IMR-90 (cell line): ENCODE data around the gene CSTB. TPM values are rescaled to one million over a fixed set of nuclear protein-coding genes. Genes with fewer than 3 reads are reported as not detected.

ENCODE experiments used
- ATAC-seq: fragments of 200-7000 bp; cut with Tn5 transposase; 2 replicates; pipeline ENCODE4 v1.9.1; 2020; ENCODE audit warnings: low read depth, mild to moderate bottlenecking, moderate library complexity
- BruUV-seq: library from RNA; stranded (reverse); fragments of 400-500 nt; replicated peaks from 2 replicates; lab custom pipeline; 2021; lab: Mats Ljungman, UMichigan
- CTCF ChIA-PET: fragments of 300-600 bp; formaldehyde crosslinking; extraction: SDS; loops from one replicate; lab custom pipeline; 2021; ENCODE audit warnings: antibody characterized with exemption; lab: Yijun Ruan, JAX
- POLR2A ChIA-PET: fragments of 300-600 bp; sonication (Branson Sonifier 250); formaldehyde crosslinking; loops from one replicate; lab custom pipeline; 2022; ENCODE audit warnings: antibody characterized with exemption; ENCODE audit not compliant: unreplicated experiment; lab: Charles Lee
- DNase-seq: peaks from one replicate; pipeline ENCODE4 v3.0.0; 2013
- H2AFZ ChIP-seq: replicated peaks from 2 replicates; pipeline ENCODE3; 2013; ENCODE audit warnings: low read length, mild to moderate bottlenecking; ENCODE audit not compliant: poor library complexity
- H2AK5ac ChIP-seq: 2 replicates; pipeline ENCODE4 v1.6.1; 2013; ENCODE audit warnings: low read depth, low read length, inconsistent platforms
- H2AK9ac ChIP-seq: replicated peaks from 2 replicates; pipeline ENCODE3; 2013; ENCODE audit warnings: mild to moderate bottlenecking, low read depth, low read length, moderate library complexity; ENCODE audit not compliant: poor library complexity
- H2BK120ac ChIP-seq: 2 replicates; pipeline ENCODE4 v1.6.1; 2013; ENCODE audit warnings: low read depth, low read length, inconsistent platforms
- H2BK15ac ChIP-seq: 3 replicates; pipeline ENCODE4 v1.6.1; 2013; ENCODE audit warnings: low read depth, low read length, inconsistent platforms
- H2BK20ac ChIP-seq: 2 replicates; pipeline ENCODE4 v1.6.1; 2013; ENCODE audit warnings: low read depth, mild to moderate bottlenecking, inconsistent platforms, low read length, moderate library complexity
- H2BK5ac ChIP-seq: 2 replicates; pipeline ENCODE4 v1.6.1; 2013; ENCODE audit warnings: mild to moderate bottlenecking, low read depth, low read length, inconsistent platforms; ENCODE audit not compliant: poor library complexity, severe bottlenecking
- H3K14ac ChIP-seq: replicated peaks from 2 replicates; pipeline ENCODE4 v1.6.1; 2013; ENCODE audit warnings: low read depth, low read length, inconsistent platforms
- H3K18ac ChIP-seq: 2 replicates; pipeline ENCODE4 v1.6.1; 2013; ENCODE audit warnings: low read depth, low read length, control low read depth
- H3K23ac ChIP-seq: 2 replicates; pipeline ENCODE4 v1.6.1; 2013; ENCODE audit warnings: low read depth, low read length, inconsistent platforms
- H3K27ac ChIP-seq: 2 replicates; pipeline ENCODE4 v1.5.1; 2013; ENCODE audit warnings: mild to moderate bottlenecking, control low read depth, low read length; ENCODE audit not compliant: insufficient read depth
- H3K27me3 ChIP-seq: 2 replicates; pipeline ENCODE4 v1.6.1; 2013; ENCODE audit warnings: low read length; ENCODE audit not compliant: control insufficient read depth, insufficient read depth
- H3K36me3 ChIP-seq: 2 replicates; pipeline ENCODE4 v1.6.1; 2013; ENCODE audit warnings: low read length, mixed read lengths; ENCODE audit not compliant: control insufficient read depth, insufficient read depth
- H3K4ac ChIP-seq: 2 replicates; pipeline ENCODE4 v1.6.1; 2013; ENCODE audit warnings: low read depth, low read length, inconsistent platforms
- H3K4me1 ChIP-seq: 2 replicates; pipeline ENCODE4 v1.6.1; 2013; ENCODE audit warnings: low read length, mixed read lengths; ENCODE audit not compliant: control insufficient read depth, insufficient read depth
- H3K4me2 ChIP-seq: 2 replicates; pipeline ENCODE4 v1.6.1; 2013; ENCODE audit warnings: low read depth, mild to moderate bottlenecking, control low read depth, low read length, moderate library complexity
- H3K4me3 ChIP-seq: 2 replicates; pipeline ENCODE4 v1.5.1; 2013; ENCODE audit warnings: low read depth, mild to moderate bottlenecking, control low read depth, low read length, moderate library complexity; ENCODE audit not compliant: insufficient read depth
- H3K56ac ChIP-seq: 2 replicates; pipeline ENCODE4 v1.6.1; 2013; ENCODE audit warnings: low read length, inconsistent platforms; ENCODE audit not compliant: insufficient read depth; ENCODE audit errors: extremely low read depth
- H3K79me1 ChIP-seq, 2 experiments: 2 replicates each; pipeline ENCODE4 v1.6.1; 2013; ENCODE audit warnings: low read length in 2 of 2, inconsistent platforms in 1 of 2, low read depth in 1 of 2
- H3K9ac ChIP-seq: 2 replicates; pipeline ENCODE4 v1.6.1; 2013; ENCODE audit warnings: low read depth, low read length, control low read depth
- H3K9me1 ChIP-seq: 2 replicates; pipeline ENCODE4 v1.6.1; 2013; ENCODE audit warnings: low read length, inconsistent platforms; ENCODE audit not compliant: insufficient read depth
- H3K9me3 ChIP-seq: 2 replicates; pipeline ENCODE4 v1.6.1; 2013; ENCODE audit warnings: low read length; ENCODE audit not compliant: control insufficient read depth, insufficient read depth
- H4K20me1 ChIP-seq: 2 replicates; pipeline ENCODE4 v1.6.1; 2013; ENCODE audit warnings: low read length, inconsistent platforms; ENCODE audit not compliant: insufficient read depth
- H4K5ac ChIP-seq: 2 replicates; pipeline ENCODE4 v1.6.1; 2013; ENCODE audit warnings: mild to moderate bottlenecking, low read depth, low read length, control low read depth
- H4K8ac ChIP-seq, 2 experiments: 2 replicates each; pipeline ENCODE4 v1.6.1; 2013; ENCODE audit warnings: low read depth in 2 of 2, low read length in 2 of 2, control low read depth in 1 of 2, inconsistent platforms in 1 of 2
- H4K91ac ChIP-seq: 2 replicates; pipeline ENCODE4 v1.6.1; 2013; ENCODE audit warnings: low read depth, low read length, inconsistent platforms; ENCODE audit not compliant: insufficient read depth
- BHLHE40 ChIP-seq: fragments of 150-350 bp; IDR thresholded peaks from 2 replicates; pipeline ENCODE4 v1.6.1; 2016; ENCODE audit warnings: mild to moderate bottlenecking, low read depth, low read length
- CEBPB ChIP-seq: IDR thresholded peaks from 2 replicates; pipeline ENCODE4 v1.6.1; 2012; ENCODE audit warnings: low read depth, low read length, improper control_type of control experiment
- CHD1 ChIP-seq: IDR thresholded peaks from 2 replicates; pipeline ENCODE4 v1.6.1; 2012; ENCODE audit warnings: low read depth, low read length, improper control_type of control experiment
- CTCF ChIP-seq: conservative IDR thresholded peaks from 2 replicates; pipeline ENCODE4 v1.5.1; 2012; ENCODE audit warnings: mild to moderate bottlenecking, low read depth, low read length, improper control_type of control experiment
- ELK1 ChIP-seq: fragments of 150-350 bp; IDR thresholded peaks from 2 replicates; pipeline ENCODE4 v1.6.1; 2016; ENCODE audit warnings: low read depth, mild to moderate bottlenecking, low read length, moderate library complexity, borderline replicate concordance
- FOS ChIP-seq: fragments of 150-350 bp; IDR thresholded peaks from 2 replicates; pipeline ENCODE4 v1.6.1; 2016; ENCODE audit warnings: low read depth, low read length
- MAFK ChIP-seq: IDR thresholded peaks from 2 replicates; pipeline ENCODE4 v1.6.1; 2012; ENCODE audit warnings: low read depth, low read length, improper control_type of control experiment
- MAZ ChIP-seq: IDR thresholded peaks from 2 replicates; pipeline ENCODE4 v1.6.1; 2012; ENCODE audit warnings: low read depth, mild to moderate bottlenecking, low read length, improper control_type of control experiment, moderate library complexity, borderline replicate concordance
- MXI1 ChIP-seq: IDR thresholded peaks from 2 replicates; pipeline ENCODE4 v1.6.1; 2012; ENCODE audit warnings: low read depth, mild to moderate bottlenecking, low read length, moderate library complexity, borderline replicate concordance
- NFE2L2 ChIP-seq: fragments of 150-350 bp; IDR thresholded peaks from 2 replicates; pipeline ENCODE4 v1.6.1; 2016; ENCODE audit warnings: low read depth, mild to moderate bottlenecking, low read length
- POLR2A ChIP-seq: IDR thresholded peaks from 2 replicates; pipeline ENCODE4 v1.6.1; 2012; ENCODE audit warnings: mild to moderate bottlenecking, low read depth, low read length
- RAD21 ChIP-seq: IDR thresholded peaks from 2 replicates; pipeline ENCODE4 v1.6.1; 2012; ENCODE audit warnings: low read length, improper control_type of control experiment
- RCOR1 ChIP-seq: IDR thresholded peaks from 2 replicates; pipeline ENCODE4 v1.6.1; 2012; ENCODE audit warnings: mild to moderate bottlenecking, low read length, improper control_type of control experiment; ENCODE audit not compliant: insufficient replicate concordance
- RFX5 ChIP-seq: IDR thresholded peaks from 2 replicates; pipeline ENCODE4 v1.8.0; 2012; ENCODE audit warnings: low read depth, mild to moderate bottlenecking, low read length, moderate library complexity
- SMC3 ChIP-seq: fragments of 150-350 bp; IDR thresholded peaks from 2 replicates; pipeline ENCODE4 v1.6.1; 2016; ENCODE audit warnings: low read depth, mild to moderate bottlenecking, antibody characterized with exemption, low read length, moderate library complexity
- USF2 ChIP-seq: fragments of 150-350 bp; IDR thresholded peaks from 2 replicates; pipeline ENCODE4 v1.6.1; 2017; ENCODE audit warnings: mild to moderate bottlenecking, antibody characterized with exemption, low read length, low read depth
- WGBS, 2 experiments: methylation state at CpG; one replicate each; pipeline versions ENCODE4 v1.1.5 to v1.1.7; 2013; ENCODE audit warnings: missing lambda C conversion rate in 2 of 2; ENCODE audit not compliant: insufficient read length in 1 of 2; ENCODE audit errors: extremely low coverage in 2 of 2; 5-methylcytosine and 5-hydroxymethylcytosine counted together
- dilution Hi-C: fragments of 300-500 bp; cut with HindIII; formaldehyde crosslinking; loops from one replicate; pipeline ENCODE4 v1.14.3; 2018; ENCODE audit warnings: low sequenced_read_pairs; ENCODE audit not compliant: unreplicated experiment
- in situ Hi-C: fragments of 300-500 bp; cut with MboI; formaldehyde crosslinking; loops from 3 replicates; pipeline ENCODE4 v1.14.3; 2019; ENCODE audit warnings: low sequenced_read_pairs, inconsistent platforms, mixed read lengths
- intact Hi-C: fragments of 100-400 bp; cut with micrococcal nuclease; formaldehyde crosslinking; loops from 2 replicates; pipeline ENCODE4 v1.10.0; 2022
- polyA plus RNA-seq, 3 experiments: library from polyadenylated mRNA; depleted of rRNA; stranded (reverse); fragments of >200 nt; gene quantifications; 2 replicates each; pipeline ENCODE4 v1.2.3, GENCODE V29; 2012; ENCODE audit warnings: low replicate concordance in 1 of 3
- total RNA-seq: library from RNA; depleted of rRNA; stranded (reverse); fragments of >200 nt; gene quantifications from 2 replicates; pipeline ENCODE4 v1.2.3, GENCODE V29; 2012

Gene CSTB
- total and polyA plus RNA-seq, 2 of the 4 experiments (the other 2 are of a cell fraction): 6.1 to 71.7 TPM

GRCh38 chr21:43728154-43728466 lies 48.0 kb downstream of the CSTB start:
- H3K23ac ChIP-seq: peak overlapping the region; percentile 76
- H3K9me1 ChIP-seq: peaks cover 22% of the 10 kb centered on the region
- dilution Hi-C loops (no loop called here), in situ Hi-C loops (no loop called here), intact Hi-C loops (loop anchor here (10.0 kb wide), 1 partner anchor 63 kb away; no protein-coding TSS in a partner anchor)
- H4K91ac ChIP-seq: peak overlapping the region; percentile 95
- peaks cover 29 to 88% of the 10 kb centered on the region in 2 experiments for H3K79me1 ChIP-seq
- POLR2A ChIA-PET: interaction anchor here (0.9 kb wide), 1 partner anchor 9 kb away, joined by 3 read pairs; no protein-coding TSS in a partner anchor
- H3K36me3 ChIP-seq: peaks cover 10% of the 10 kb centered on the region
- TF ChIP-seq CTCF (no peak), CHD1 (no peak), FOS (no peak), RFX5 (no peak), SMC3 (no peak), MAFK (no peak), CEBPB (no peak), MXI1 (no peak), ELK1 (no peak), POLR2A (no peak), USF2 (no peak; the same call in 1 of the 2 replicates), NFE2L2 (no peak), RCOR1 (no peak), BHLHE40 (no peak), RAD21 (no peak), MAZ (no peak)
- peak overlapping the region; percentile 68 for H3K14ac ChIP-seq
- no peak overlapping the region for H3K4me3 ChIP-seq
- peak overlapping the region; percentile 72 to 96 for H4K8ac ChIP-seq
- peak overlapping the region; percentile 95 for H2BK120ac ChIP-seq
- peak overlapping the region; percentile 65 for H3K4me2 ChIP-seq
- peaks cover 23% of the 10 kb centered on the region for H3K4me1 ChIP-seq
- no peaks in the 10 kb centered on the region for H3K9me3 ChIP-seq
- peak overlapping the region; percentile 93; the same call in 2 of the 3 replicates for H2BK15ac ChIP-seq
- no peaks in the 10 kb centered on the region for H3K27me3 ChIP-seq
- H2BK5ac ChIP-seq: peak overlapping the region; percentile 95
- no CpG with 5 or more reads among the region's 7 CpGs for WGBS, 2 experiments
- H4K20me1 ChIP-seq: peaks cover 35% of the 10 kb centered on the region
- peak overlapping the region; percentile 93 for H2AFZ ChIP-seq
- BruUV-seq: no TSS peak
- H2BK20ac ChIP-seq: peak overlapping the region; percentile 45
- H3K18ac ChIP-seq: peak overlapping the region; percentile 76
- H3K27ac ChIP-seq: peak overlapping the region; percentile 85
- ATAC-seq (no peak), DNase-seq (no peak)
- H4K5ac ChIP-seq: peak overlapping the region; percentile 63
- H3K4ac ChIP-seq: peak overlapping the region; percentile 96
- H3K56ac ChIP-seq: peak overlapping the region; percentile 60
- CTCF ChIA-PET: no interaction called here
- H3K9ac ChIP-seq: peak overlapping the region; percentile 22
- H2AK5ac ChIP-seq: peak overlapping the region; percentile 96
- peak overlapping the region; percentile 95 for H2AK9ac ChIP-seq
